ENCODE measurements around the gene YWHAH. TPM values are rescaled to one million over a fixed set of nuclear protein-coding genes. Genes with fewer than 3 reads are reported as not detected.

Gene YWHAH
- total RNA-seq, 2 donors from 2014 or later: 41.9 to 62.4 TPM

- no peak for TF ChIP-seq CTCF (IDR thresholded peaks at IDR 0.05)
- no peak for TF ChIP-seq POLR2A (IDR thresholded peaks at IDR 0.05)
- TF ChIP-seq POLR2AphosphoS5 (IDR thresholded peaks at IDR 0.05): no peak
- no peaks in the 10 kb centered on the region for H3K4me1 ChIP-seq (replicated peaks)
- no peak overlapping the region for H3K27ac ChIP-seq
- H3K4me3 ChIP-seq: no peak overlapping the region
- DNase-seq (ENCODE audit: low spot score): no peak
- WGBS: 86% methylated on average over 4 of the region's 4 CpGs
- H3K36me3 ChIP-seq: no peaks in the 10 kb centered on the region
- intact Hi-C loops (cut with DNase I): no loop called here
- no peaks in the 10 kb centered on the region for H3K9me3 ChIP-seq
- no peaks in the 10 kb centered on the region for H3K27me3 ChIP-seq (replicated peaks; ENCODE audit: insufficient read depth)
Observed at GRCh38 chr22:31899669-31900068, 44.7 kb upstream of the YWHAH start.

GRCh38 chr22:31901388-31902137 lies 42.8 kb upstream of the YWHAH start:
- Histone ChIP-seq H3K27me3 (replicated peaks; ENCODE audit: insufficient read depth) (no peaks in the 10 kb centered on the region), H3K4me1 (replicated peaks) (no peaks in the 10 kb centered on the region), H3K4me3 (no peak overlapping the region), H3K9me3 (no peaks in the 10 kb centered on the region), H3K27ac (no peak overlapping the region), H3K36me3 (no peaks in the 10 kb centered on the region)
- TF ChIP-seq POLR2AphosphoS5 (IDR thresholded peaks at IDR 0.05) (no peak), POLR2A (IDR thresholded peaks at IDR 0.05) (no peak), CTCF (IDR thresholded peaks at IDR 0.05) (no peak)
- 90% methylated on average over 6 of the region's 6 CpGs for WGBS
- intact Hi-C loops (cut with DNase I): no loop called here
- no peak for DNase-seq (ENCODE audit: low spot score)

GRCh38 chr22:31904651-31905050 lies 39.7 kb upstream of the YWHAH start:
- intact Hi-C loops (cut with DNase I): no loop called here
- no peak for TF ChIP-seq POLR2AphosphoS5 (IDR thresholded peaks at IDR 0.05)
- TF ChIP-seq POLR2A (IDR thresholded peaks at IDR 0.05): no peak
- TF ChIP-seq CTCF (IDR thresholded peaks at IDR 0.05): no peak
- no peak for DNase-seq (ENCODE audit: low spot score)
- no peaks in the 10 kb centered on the region for H3K36me3 ChIP-seq
- 96% methylated on average over 3 of the region's 3 CpGs for WGBS
- no peak overlapping the region for H3K27ac ChIP-seq
- H3K9me3 ChIP-seq: no peaks in the 10 kb centered on the region
- no peak overlapping the region for H3K4me3 ChIP-seq
- H3K27me3 ChIP-seq (replicated peaks; ENCODE audit: insufficient read depth): no peaks in the 10 kb centered on the region
- H3K4me1 ChIP-seq (replicated peaks): no peaks in the 10 kb centered on the region

- no peak for DNase-seq (ENCODE audit: low spot score)
- Histone ChIP-seq H3K36me3 (no peaks in the 10 kb centered on the region), H3K27ac (no peak overlapping the region), H3K27me3 (replicated peaks; ENCODE audit: insufficient read depth) (no peaks in the 10 kb centered on the region), H3K9me3 (no peaks in the 10 kb centered on the region), H3K4me1 (replicated peaks) (no peaks in the 10 kb centered on the region), H3K4me3 (no peak overlapping the region)
- TF ChIP-seq POLR2AphosphoS5 (IDR thresholded peaks at IDR 0.05) (no peak), CTCF (IDR thresholded peaks at IDR 0.05) (no peak), POLR2A (IDR thresholded peaks at IDR 0.05) (no peak)
- intact Hi-C loops (cut with DNase I): no loop called here
- 79% methylated on average over 10 of the region's 10 CpGs for WGBS
Observed at GRCh38 chr22:31905356-31905755, 39.0 kb upstream of the YWHAH start.

- H3K9me3 ChIP-seq: no peaks in the 10 kb centered on the region
- H3K4me3 ChIP-seq: no peak overlapping the region
- TF ChIP-seq POLR2A (IDR thresholded peaks at IDR 0.05): no peak
- TF ChIP-seq POLR2AphosphoS5 (IDR thresholded peaks at IDR 0.05): no peak
- no peak for TF ChIP-seq CTCF (IDR thresholded peaks at IDR 0.05)
- no peak overlapping the region for H3K27ac ChIP-seq
- WGBS: 93% methylated on average over 16 of the region's 16 CpGs
- H3K4me1 ChIP-seq (replicated peaks): no peaks in the 10 kb centered on the region
- no peaks in the 10 kb centered on the region for H3K27me3 ChIP-seq (replicated peaks; ENCODE audit: insufficient read depth)
- intact Hi-C loops (cut with DNase I): no loop called here
- H3K36me3 ChIP-seq: no peaks in the 10 kb centered on the region
- DNase-seq (ENCODE audit: low spot score): no peak
Observed at GRCh38 chr22:31906086-31906485, 38.2 kb upstream of the YWHAH start.
